GM21529 (cell line): ENCODE measurements around the gene LRP1.

Source experiments
- ATAC-seq: cut with Tn5 transposase; IDR thresholded peaks from one replicate; pipeline ENCODE4 v1.9.1; 2021; ENCODE audit not compliant: unreplicated experiment

The LRP1 gene

DNA sequence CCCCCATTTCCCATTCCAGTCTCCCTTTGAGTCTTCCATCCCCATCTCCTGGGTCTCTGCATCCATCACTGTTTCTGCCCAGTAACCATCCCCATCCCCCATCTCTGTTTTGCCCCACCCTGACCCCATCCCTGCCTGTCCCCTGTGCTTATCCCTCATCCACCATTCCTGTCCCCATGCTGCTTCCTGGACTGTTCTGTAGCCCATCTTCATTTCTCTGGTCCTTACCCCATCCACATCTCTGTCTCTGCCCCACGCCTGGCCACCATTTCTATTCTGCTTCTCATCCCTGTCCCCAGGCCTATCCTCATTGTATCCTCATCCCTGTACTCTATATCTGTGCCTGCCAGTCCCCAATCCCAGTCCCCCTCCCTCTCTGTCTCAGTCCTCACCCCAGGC is 92.5 kb downstream of the LRP1 start:
- ATAC-seq: no peak

DNA sequence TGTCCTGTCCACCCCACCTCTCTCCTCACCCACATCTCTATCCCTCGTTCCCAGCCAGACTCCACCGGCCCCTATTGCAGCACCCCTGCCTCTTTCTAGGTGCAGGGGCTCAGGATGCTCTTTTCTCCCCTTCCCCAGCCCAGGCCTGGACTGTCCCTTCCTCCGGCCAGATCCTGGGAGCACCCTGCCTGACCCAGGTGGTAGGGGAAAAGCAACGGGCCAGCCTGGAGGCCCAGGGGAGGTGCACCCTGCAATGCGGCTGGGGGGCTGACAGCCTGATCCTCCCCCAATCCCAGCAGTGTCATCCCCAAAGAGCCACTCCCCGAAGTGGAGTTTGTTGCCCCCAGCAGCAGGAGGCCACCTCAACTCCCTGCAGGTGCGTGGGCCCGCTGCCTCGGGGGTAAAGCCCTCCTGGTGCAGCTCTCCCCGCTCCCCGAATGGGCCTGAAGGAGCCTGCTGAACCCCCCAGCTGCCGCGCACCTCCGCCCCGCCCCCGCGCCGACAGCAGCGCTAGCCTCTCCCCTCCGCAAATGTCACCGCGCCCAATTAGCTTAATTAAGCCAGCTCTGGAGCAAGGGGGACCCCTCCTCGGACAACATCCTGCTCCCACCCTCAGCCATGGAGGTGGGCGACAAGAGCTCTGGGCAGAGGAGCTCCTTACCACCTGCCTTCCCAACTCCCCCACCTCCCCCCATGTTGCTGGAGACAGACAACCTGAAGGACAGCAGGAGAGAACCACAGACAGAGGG is 93.1 kb downstream of the LRP1 start:
- no peak for ATAC-seq

DNA sequence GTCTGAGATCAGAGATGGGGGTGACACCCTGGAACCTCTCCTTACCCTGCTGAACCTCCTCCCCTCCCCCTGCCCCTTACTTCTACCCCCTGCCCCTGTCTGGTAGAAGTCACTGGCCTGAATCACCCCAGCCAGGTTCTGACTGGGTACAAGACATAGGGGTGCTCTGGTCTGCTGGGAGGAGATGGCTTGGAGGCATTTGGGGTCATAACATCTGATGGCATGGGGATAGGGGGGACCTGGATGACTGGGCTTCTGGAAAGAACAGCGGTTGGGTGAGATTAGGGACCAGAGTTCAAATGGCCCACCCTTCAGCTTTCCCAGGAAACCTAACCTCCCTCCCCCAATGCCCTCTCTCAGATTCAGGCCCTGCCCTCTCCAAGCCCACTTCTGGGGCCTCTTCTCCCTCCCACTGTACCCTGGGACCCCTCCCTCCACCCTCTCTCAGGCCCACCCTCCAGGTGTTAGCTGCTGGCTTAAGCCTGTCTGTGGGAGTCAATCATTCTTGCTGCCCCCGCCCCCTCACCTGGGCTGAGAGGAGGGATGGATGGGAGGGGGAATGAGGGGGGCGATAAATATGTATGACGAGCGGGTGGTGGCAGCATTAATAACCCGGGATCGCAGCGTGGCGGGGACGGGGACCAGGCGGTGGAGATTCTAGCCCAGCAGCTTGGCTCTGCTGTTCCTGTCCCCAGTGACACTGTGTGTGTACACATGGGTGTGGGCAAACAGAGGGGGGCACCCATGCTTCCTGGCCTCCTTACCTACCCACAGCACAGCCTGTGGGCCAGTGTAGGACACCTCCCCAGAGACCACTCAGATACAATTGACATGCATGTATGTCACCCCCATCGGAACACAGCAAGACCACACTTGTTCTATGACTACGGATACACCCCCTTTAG is 94.3 kb downstream of the LRP1 start:
- ATAC-seq: no peak

DNA sequence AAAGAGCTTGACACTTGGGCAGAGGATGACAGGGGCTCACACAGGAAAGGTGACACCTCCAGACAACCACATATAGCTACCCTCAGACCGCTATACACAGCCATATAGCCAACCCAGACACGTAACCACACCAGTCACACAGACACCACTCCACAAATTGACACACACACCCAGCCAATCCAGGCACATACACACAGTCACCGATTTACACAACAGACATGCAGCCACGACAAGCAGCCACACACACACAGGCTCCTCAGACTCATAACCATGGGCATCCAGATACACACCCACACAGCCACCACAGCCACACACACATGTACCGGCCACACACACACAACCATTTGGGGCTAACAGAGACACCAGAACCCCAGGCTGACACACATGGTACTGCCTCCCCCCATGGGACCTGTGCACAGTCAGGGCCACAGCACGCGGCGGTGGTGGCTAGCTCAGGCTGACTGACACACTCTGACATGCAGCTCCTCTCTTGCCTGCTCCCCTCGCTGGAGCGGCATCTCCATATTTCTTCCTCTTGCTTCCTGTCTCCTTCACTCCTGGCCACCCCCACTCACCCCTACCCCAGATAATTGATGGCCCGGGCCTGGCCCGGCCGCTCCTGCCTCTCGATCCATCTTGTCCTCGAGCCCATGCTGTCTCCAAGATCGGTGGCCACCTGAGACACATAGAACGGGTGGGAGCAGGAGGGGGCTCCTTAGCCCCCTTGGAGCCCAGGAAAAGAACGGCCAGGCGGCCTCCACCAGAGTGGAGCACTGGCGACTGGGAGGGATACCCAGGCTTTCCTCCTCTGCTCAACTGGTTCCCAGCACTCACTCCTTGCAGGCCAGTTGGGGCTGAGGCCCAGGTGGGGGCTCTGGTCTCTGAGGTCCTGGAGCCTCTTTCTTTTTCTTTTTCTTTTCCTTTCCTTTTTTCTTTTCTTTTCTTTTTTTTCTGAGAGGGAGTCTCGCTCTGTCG is 95.2 kb downstream of the LRP1 start:
- ATAC-seq: no peak

DNA sequence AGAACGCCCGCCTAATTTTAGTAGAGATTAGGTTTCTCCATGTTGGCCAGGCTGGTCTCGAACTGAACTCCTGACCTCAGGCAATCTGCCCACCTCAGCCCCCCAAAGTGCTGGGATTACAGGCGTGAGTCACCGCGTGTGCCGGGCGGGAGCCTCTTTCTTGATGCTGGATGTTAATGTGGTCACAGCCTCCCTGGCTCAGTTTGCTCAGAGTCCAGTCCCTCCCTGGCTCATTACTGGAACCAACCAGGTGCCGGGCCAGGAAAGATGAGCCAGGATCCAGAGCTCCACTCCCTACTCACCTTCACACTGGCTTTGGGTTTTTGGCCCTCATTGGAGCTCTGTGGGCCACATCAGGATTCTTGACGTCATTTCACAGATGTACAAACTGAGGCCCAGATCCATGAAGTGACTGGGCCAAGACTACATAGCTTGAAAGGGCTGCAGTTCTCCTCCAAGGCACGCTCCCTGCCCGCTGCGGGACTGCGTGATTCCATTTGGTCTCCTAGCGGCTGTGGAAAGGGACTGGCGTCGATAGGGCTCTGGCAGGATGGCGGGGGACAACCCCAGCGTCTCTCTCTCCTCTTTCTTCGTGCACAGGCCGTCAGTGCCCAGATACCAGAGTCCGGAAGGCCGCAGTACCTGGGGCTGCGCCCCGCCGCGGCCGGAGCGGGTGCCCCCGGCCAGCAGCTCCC is 96.1 kb downstream of the LRP1 start:
- no peak for ATAC-seq

DNA sequence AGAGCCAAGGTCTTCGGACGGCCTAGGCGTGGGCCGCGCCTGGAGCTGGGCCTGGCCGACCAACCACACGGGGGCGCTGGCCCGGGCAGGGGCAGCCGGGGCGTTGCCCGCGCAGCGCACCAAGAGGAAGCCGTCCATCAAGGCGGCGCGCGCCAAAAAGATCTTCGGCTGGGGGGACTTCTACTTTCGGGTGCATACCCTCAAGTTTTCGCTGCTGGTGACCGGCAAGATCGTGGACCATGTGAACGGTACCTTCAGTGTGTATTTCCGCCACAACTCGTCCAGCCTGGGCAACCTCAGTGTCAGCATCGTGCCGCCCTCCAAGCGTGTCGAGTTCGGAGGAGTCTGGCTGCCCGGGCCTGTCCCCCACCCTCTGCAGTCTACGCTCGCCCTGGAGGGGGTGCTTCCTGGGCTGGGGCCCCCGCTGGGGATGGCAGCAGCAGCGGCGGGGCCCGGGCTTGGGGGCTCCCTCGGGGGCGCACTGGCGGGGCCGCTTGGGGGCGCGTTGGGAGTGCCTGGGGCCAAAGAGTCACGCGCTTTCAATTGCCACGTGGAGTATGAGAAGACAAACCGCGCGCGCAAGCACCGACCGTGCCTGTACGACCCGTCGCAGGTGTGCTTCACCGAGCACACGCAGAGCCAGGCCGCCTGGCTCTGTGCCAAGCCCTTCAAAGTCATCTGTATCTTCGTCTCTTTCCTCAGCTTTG is 96.8 kb downstream of the LRP1 start:
- no peak for ATAC-seq

DNA sequence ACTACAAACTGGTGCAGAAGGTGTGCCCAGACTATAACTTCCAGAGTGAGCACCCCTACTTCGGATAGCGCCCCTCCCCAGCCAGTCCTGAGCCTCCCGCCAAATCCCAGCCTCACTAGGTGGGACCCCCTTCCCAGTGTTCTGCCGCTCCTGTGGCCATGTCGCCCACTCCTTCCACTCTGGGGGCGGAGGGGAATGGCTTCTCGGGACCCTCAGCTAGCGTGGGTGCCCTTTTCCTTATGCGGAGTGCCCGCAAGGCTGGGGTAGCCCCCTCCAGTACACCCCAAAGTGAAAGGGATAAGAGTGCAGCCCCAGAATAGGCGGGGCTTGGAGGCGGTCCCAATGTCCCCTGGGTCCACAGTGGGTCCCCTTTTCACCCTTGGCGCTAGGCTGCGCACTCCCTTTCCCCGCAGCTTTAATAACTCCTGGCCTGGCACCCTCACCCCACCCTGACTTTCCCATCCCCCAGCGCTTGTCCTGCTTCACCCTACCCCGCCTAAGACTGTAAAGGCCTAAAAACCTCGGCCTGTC is 97.5 kb downstream of the LRP1 start:
- no peak for ATAC-seq

DNA sequence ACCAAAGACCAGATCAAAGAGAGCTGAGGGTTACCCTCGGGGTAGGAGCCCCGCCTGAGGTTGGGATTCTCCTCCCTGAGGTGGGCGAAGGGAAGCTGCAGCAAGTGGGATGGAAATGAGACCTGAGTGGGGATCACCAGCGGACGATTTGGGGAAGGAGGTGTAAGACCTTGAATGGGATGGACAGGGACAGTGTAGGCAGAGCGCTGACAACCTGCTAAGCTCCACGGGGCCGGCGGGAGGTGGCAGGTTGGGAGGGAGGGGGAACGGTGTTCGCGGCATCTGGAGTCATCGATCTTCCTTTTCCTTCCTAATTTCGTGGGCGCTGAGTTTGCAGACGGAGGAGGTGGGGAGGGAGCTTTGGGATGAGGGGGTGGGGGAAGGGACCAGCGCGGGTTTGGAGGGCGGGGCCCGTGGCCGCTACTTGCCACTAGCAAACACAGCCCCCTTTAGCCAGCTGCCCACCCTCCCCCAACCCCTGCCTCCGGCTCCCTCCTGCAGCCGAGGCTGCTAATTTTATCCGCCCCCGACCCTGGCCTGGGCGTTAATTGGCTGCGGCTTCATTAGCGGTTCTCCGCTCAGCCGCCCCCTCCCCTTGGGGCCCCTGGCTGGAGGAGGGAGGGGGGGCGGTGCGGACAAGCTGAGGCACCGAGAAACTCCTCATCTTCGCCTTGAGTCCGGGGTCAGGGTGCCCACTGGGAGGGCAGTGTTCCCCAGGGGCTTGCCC is 98.5 kb downstream of the LRP1 start:
- no peak for ATAC-seq

DNA sequence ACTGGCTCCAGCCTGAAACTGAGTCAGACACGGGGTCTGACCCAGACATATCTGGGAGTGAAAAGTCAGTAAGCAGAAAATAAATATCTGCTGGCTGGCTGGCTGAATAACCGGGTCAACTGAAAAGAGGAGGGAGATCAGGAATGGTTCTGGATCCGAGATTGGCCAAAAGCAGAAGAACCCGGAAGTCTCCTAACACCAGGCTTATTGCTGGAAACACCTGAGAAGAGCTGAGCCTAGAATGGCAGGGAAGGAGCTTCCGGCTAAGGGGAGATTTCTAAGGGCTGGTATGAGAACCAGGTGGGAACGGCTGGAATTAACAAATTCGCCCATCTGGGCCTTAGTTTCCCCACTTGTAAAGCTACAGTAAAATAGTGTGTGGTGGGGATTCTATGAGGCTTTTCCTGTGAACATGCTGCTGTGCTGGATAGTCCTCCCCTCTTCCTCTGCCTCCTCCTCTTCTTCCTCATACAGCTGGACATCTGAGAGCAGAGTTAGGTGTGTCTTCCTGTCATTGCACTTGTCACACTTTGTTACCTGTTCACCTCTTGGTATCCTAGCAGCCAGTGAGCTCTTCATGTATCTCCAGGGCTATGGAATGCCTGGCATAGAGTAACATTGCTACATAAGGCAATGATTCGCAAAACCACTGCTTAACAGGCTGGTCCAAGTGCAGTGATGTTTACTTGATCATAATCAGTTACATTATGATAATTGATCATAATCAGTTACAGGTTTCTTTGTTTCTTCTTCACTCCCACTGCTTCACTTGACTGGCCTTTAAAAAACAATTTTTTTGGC is 99.2 kb downstream of the LRP1 start:
- no peak for ATAC-seq

DNA sequence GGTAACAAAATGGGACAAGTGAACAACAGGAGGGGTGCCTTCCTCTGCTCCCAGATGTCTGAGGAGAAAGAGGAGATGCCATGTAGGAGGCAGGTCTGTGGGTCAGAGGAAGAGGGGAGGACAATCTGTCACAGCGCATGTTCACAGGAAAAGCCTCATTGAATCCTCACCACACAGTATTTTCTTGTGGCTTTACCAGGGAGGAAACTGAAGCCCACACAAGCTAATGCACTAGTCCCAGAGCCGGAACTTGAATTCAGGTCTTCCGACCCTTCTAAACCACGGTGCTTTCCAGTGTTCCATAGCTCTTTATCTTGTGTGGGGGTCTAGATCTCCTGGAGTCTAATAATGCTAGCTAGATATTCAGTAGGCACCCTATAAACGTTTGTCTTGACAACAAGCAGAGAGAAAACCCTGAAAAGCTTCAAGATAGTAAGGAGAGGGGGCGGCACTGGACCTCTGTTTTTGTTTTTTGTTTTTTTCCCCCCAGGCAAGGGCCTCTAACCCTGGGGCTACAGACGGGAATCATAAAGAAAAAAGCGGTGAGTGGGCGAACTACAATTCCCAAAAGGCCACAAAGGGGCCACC is 100.9 kb downstream of the LRP1 start:
- peak; percentile 9 for ATAC-seq

DNA sequence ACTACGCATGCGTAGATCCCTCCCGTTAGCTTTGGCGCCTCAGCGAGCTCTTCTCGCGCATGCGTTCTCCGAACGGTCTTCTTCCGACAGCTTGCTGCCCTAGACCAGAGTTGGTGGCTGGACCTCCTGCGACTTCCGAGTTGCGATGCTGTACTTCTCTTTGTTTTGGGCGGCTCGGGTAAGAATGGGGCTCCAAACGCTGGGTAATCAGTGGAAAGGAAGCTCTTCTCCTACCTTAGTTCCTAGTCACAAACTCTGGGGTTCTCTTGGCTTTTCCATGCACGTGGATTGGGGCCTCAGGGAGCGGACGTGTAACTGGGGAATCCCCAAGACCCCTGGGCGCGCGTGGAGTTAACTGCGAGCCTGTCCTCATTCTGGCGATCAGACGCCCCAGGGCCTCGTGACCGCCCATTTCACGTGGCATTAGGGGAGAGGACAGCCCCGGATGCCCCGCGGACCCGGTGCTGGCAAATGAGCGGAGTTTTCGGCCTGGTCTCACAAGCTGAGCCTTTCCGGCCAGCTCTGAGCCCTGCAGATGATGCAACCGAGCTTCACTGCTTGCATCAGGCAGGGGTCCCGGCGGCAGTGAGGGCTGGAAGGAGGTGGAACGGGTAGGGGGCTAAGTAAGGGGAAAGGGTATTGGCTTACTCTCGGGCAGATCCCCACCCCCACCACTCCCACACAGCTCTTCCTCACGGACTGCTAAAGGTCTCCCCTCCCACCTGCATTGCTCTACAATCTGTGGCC is 101.5 kb downstream of the LRP1 start, which contains the start of gene SHMT2:
Gene SHMT2 (plus strand): TSS at position 78 of the 747 bp plus-strand sequence. CDS start 68 bp downstream, at position 146.
- ATAC-seq: peak; percentile 56

DNA sequence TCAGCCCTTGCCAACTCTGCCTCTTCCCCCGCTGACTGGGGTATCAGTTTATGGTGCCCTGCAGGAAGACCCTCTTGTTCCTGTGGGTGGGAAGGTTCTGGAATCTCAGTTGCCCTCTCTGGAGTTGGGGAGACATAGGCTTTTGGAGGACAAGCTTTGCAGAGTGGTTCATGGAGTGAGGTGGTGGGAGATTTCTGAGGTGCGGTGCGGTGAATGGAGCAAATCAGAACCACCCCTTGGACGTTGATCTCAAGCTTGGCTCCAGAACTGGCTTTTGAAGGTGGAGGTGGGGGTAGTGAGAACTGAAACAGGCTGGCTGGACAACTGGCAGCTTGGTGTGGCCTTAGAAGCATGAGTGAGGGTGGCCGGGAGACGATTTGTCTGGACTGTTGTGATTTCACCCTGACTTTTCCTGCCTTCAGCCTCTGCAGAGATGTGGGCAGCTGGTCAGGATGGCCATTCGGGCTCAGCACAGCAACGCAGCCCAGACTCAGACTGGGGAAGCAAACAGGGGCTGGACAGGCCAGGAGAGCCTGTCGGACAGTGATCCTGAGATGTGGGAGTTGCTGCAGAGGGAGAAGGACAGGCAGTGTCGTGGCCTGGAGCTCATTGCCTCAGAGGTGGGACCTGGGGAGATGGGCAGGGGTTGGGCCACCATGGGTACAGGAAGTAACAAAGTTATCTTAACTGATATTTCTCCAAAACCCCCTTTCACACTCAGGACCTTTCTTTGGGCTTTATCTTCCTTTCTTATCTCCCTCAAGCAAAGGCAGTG is 102.3 kb downstream of the LRP1 start:
- ATAC-seq: no peak

DNA sequence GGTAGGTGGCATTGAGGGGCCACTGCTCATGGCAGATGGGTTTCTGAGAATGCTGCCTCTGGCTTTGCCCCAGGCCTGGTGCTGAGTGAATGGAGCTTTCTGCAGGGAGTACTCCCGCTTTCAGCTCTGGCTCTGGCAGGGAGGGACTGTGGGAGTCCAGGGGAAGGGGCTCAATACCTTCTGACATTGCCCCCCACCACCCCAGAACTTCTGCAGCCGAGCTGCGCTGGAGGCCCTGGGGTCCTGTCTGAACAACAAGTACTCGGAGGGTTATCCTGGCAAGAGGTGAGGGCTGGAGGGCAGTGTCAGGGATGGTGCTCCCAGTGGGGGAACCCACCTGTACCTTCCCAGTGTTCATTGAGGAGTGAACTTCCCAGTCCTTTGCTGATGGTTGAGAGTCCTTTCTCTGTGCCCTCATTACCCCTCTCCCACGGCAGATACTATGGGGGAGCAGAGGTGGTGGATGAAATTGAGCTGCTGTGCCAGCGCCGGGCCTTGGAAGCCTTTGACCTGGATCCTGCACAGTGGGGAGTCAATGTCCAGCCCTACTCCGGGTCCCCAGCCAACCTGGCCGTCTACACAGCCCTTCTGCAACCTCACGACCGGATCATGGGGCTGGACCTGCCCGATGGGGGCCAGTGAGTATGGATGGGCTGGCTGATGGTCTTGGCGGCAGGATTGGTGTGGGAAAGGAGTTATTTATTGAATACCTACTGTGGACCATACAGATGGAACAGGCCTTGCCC is 103.2 kb downstream of the LRP1 start:
- ATAC-seq: no peak

DNA sequence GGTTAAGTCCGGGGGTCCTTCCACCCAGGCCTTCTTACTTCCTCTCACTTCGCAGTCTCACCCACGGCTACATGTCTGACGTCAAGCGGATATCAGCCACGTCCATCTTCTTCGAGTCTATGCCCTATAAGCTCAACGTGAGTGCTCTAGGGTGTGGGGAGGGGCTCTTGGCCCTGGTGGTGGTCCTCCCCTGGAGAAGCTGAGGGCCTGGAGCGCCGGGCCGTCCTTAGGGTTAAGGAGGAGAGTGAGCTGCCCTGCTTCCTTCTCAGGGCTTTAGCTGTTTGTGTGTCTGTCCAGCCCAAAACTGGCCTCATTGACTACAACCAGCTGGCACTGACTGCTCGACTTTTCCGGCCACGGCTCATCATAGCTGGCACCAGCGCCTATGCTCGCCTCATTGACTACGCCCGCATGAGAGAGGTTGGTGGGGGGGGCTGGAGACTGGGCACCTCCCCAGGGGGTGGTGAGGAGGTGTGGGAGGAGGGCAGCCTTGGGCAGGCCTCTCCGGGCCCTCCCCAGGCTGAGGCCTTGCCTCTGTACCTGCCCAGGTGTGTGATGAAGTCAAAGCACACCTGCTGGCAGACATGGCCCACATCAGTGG is 104.0 kb downstream of the LRP1 start:
- no peak for ATAC-seq
